HFFc6 (cell line): ENCODE data around the gene SLC27A2. TPM values are rescaled to one million over a fixed set of nuclear protein-coding genes. Genes with fewer than 3 reads are reported as not detected.

ENCODE experiments used
- DNase-seq: peaks from one replicate; pipeline ENCODE4 v3.0.0-alpha.2; 2018
- H3K27ac Mint-ChIP-seq: 2 replicates; pipeline ENCODE4 v1.8.0; 2020; ENCODE audit warnings: mild to moderate bottlenecking, mixed read lengths
- H3K27me3 Mint-ChIP-seq: 2 replicates; pipeline ENCODE4 v1.8.0; 2021; ENCODE audit warnings: mild to moderate bottlenecking, moderate library complexity, mixed read lengths; ENCODE audit not compliant: insufficient read depth
- H3K36me3 Mint-ChIP-seq: 2 replicates; pipeline ENCODE4 v1.8.0; 2021; ENCODE audit warnings: low read depth, mixed read lengths
- H3K4me1 Mint-ChIP-seq: 2 replicates; pipeline ENCODE4 v1.8.0; 2020; ENCODE audit warnings: low read depth, mixed read lengths
- H3K4me3 Mint-ChIP-seq: 2 replicates; pipeline ENCODE4 v1.8.0; 2020; ENCODE audit warnings: mild to moderate bottlenecking, moderate library complexity, mixed read lengths
- H3K9me3 Mint-ChIP-seq: 2 replicates; pipeline ENCODE4 v1.8.0; 2020; ENCODE audit warnings: mild to moderate bottlenecking, mixed read lengths
- total RNA-seq, 6 experiments: library from RNA; stranded (reverse); fragmentation: NEBNext Ultra II Directional; extraction: Animal tissue kit (Norgen Biotek cat#: 25700); gene quantifications; 2 replicates in 1 of 6; 3 replicates in 5 of 6; pipeline ENCODE4 v1.2.3, GENCODE V29; 2021
- TF ChIP-seq, protein P1 (sequence below): fragments of 200-600 bp; sonication (generic); IDR thresholded peaks from 2 replicates; pipeline ENCODE4 v1.5.0; 2021; ENCODE audit warnings: antibody characterized with exemption, mild to moderate bottlenecking

Gene SLC27A2
- total RNA-seq, 6 experiments from 2014 or later, result 0.87 to 2.0 (median 1.3) TPM

GRCh38 chr15:50183112-50183794 is 1.3 kb downstream of the SLC27A2 start:
- DNase-seq, result no peak
- Mint-ChIP-seq H3K9me3 (no peaks in the 10 kb centered on the region), H3K27ac (no peak overlapping the region), H3K4me1 (peaks cover 13% of the 10 kb centered on the region), H3K36me3 (no peaks in the 10 kb centered on the region), H3K4me3 (peak overlapping the region; percentile 88), H3K27me3 (peaks cover 9% of the 10 kb centered on the region)
- TF ChIP-seq, protein P1, sequence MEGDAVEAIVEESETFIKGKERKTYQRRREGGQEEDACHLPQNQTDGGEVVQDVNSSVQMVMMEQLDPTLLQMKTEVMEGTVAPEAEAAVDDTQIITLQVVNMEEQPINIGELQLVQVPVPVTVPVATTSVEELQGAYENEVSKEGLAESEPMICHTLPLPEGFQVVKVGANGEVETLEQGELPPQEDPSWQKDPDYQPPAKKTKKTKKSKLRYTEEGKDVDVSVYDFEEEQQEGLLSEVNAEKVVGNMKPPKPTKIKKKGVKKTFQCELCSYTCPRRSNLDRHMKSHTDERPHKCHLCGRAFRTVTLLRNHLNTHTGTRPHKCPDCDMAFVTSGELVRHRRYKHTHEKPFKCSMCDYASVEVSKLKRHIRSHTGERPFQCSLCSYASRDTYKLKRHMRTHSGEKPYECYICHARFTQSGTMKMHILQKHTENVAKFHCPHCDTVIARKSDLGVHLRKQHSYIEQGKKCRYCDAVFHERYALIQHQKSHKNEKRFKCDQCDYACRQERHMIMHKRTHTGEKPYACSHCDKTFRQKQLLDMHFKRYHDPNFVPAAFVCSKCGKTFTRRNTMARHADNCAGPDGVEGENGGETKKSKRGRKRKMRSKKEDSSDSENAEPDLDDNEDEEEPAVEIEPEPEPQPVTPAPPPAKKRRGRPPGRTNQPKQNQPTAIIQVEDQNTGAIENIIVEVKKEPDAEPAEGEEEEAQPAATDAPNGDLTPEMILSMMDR, result no peak

GRCh38 chr15:50184863-50185504 is 3.0 kb downstream of the SLC27A2 start:
- no peak overlapping the region for H3K4me3 Mint-ChIP-seq
- H3K9me3 Mint-ChIP-seq, result no peaks in the 10 kb centered on the region
- DNase-seq, result no peak
- H3K27me3 Mint-ChIP-seq, result peaks cover 9% of the 10 kb centered on the region
- H3K36me3 Mint-ChIP-seq, result no peaks in the 10 kb centered on the region
- no peak overlapping the region for H3K27ac Mint-ChIP-seq
- TF ChIP-seq, protein P1, result no peak
- H3K4me1 Mint-ChIP-seq, result peaks cover 15% of the 10 kb centered on the region

DNA sequence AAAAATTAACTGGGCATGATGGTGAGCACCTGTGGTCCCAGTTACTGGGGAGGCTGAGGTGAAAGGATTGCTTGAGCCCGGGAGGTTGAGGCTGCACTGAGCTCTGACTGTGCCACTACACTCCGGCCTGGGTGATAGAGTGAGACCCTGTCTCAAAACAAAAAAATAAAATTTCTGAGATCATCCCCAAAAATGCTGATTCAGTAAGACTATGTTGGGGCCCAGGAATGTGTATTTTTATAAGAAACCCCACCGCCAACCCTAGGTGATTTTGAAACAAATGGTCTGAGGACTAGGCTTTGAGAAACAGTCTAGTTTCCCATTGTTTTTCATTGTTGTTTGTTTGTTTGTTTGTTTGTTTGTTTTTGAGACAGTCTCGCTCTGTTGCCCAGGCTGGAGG is 4.1 kb downstream of the SLC27A2 start:
- TF ChIP-seq, protein P1, result no peak
- Mint-ChIP-seq H3K27ac (no peak overlapping the region), H3K36me3 (no peaks in the 10 kb centered on the region), H3K27me3 (peaks cover 4% of the 10 kb centered on the region), H3K4me1 (peaks cover 20% of the 10 kb centered on the region), H3K4me3 (no peak overlapping the region), H3K9me3 (no peaks in the 10 kb centered on the region)
- no peak for DNase-seq

DNA sequence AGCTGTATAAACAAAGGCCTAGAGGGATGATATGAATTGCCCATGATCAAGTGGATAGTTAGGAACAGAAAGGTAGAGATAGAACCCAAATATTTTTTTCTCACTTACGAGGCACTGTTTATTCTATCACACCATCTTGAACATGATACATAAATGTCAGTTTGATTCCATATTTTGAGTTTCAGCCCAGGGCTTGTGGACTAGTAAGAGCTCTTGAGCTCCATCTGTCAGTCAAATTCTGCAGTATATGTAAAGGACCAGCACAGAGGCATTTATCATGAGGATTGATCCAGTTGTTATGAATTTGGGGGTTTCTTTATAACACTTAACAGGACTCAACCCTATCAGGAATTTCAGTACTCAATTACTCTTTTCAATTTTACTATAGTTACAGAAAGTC is 4.8 kb downstream of the SLC27A2 start:
- no peaks in the 10 kb centered on the region for H3K36me3 Mint-ChIP-seq
- no peak for DNase-seq
- no peaks in the 10 kb centered on the region for H3K9me3 Mint-ChIP-seq
- TF ChIP-seq, protein P1, result no peak
- H3K4me3 Mint-ChIP-seq, result no peak overlapping the region
- no peak overlapping the region for H3K27ac Mint-ChIP-seq
- H3K27me3 Mint-ChIP-seq, result peaks cover 4% of the 10 kb centered on the region
- peaks cover 20% of the 10 kb centered on the region for H3K4me1 Mint-ChIP-seq

- no peaks in the 10 kb centered on the region for H3K9me3 Mint-ChIP-seq
- H3K27ac Mint-ChIP-seq, result no peak overlapping the region
- DNase-seq, result no peak
- no peak overlapping the region for H3K4me3 Mint-ChIP-seq
- TF ChIP-seq, protein P1, result no peak
- H3K27me3 Mint-ChIP-seq, result peaks cover 4% of the 10 kb centered on the region
- H3K36me3 Mint-ChIP-seq, result no peaks in the 10 kb centered on the region
- H3K4me1 Mint-ChIP-seq, result peaks cover 18% of the 10 kb centered on the region
Observed at GRCh38 chr15:50187525-50187924, 5.5 kb downstream of the SLC27A2 start.
